SU-DHL-6 (cell line): ENCODE data around the gene KDM4B.

Source experiments
- CTCF ChIP-seq: fragments of 200-600 bp; sonication (generic); IDR thresholded peaks from one replicate; pipeline ENCODE4 v1.5.1; 2017; ENCODE audit warnings: antibody characterized with exemption, mild to moderate bottlenecking, low read length, moderate library complexity; ENCODE audit not compliant: insufficient read depth, poor library complexity, severe bottlenecking
- EZH2phosphoT487 ChIP-seq: fragments of 200-600 bp; sonication (generic), shearing (Covaris generic); conservative IDR thresholded peaks from 2 replicates; pipeline ENCODE4 v1.6.1; 2018; ENCODE audit warnings: mild to moderate bottlenecking, antibody characterized with exemption, low read length, moderate library complexity, mixed read lengths

GRCh38 chr19:5048091-5048726 lies 79.3 kb downstream of the KDM4B start:
- TF ChIP-seq CTCF (peak; percentile 87), EZH2phosphoT487 (no peak)
